ENCODE measurements around the gene PMF1.

Gene PMF1

GRCh38 chr1:156238248-156238647, 25.4 kb downstream of the PMF1 start:
- no peak overlapping the region for H2BK120ac ChIP-seq (ENCODE audit: insufficient read depth, low read length, poor library complexity)
- no CpG with 5 or more reads among the region's 5 CpGs for WGBS (ENCODE audit: extremely low coverage, insufficient coverage, insufficient read length)
- H2BK5ac ChIP-seq (ENCODE audit: low read depth, low read length, poor library complexity), result no peak overlapping the region
- H3K4me3 ChIP-seq (ENCODE audit: low read depth, low read length), result no peak overlapping the region
- H3K4me2 ChIP-seq (ENCODE audit: low read length), result no peak overlapping the region
- H4K8ac ChIP-seq (ENCODE audit: low read depth, low read length), result no peak overlapping the region
- H3K79me2 ChIP-seq (ENCODE audit: control insufficient read depth, insufficient read depth, low read length, poor library complexity), result no peaks in the 10 kb centered on the region
- no peak overlapping the region for H3K9ac ChIP-seq (ENCODE audit: low read length)
- no peak overlapping the region for H2AFZ ChIP-seq (ENCODE audit: insufficient read depth, low read length, poor library complexity)
- H2AK5ac ChIP-seq (ENCODE audit: low read length), result no peak overlapping the region
- no peak overlapping the region for H3K23ac ChIP-seq (ENCODE audit: low read length)
- no peak overlapping the region for H4K91ac ChIP-seq (ENCODE audit: low read depth, low read length)
- no peak overlapping the region for H2BK12ac ChIP-seq (ENCODE audit: low read length)
- H3K4ac ChIP-seq (ENCODE audit: low read depth, low read length), result no peak overlapping the region
- no peak overlapping the region for H3K14ac ChIP-seq (ENCODE audit: low read length)
- peaks cover 3% of the 10 kb centered on the region for H3K79me1 ChIP-seq (ENCODE audit: low read length)
- peaks cover 32 to 34% of the 10 kb centered on the region in 2 experiments for H3K36me3 ChIP-seq (ENCODE audit: control insufficient read depth in 1 of 2, insufficient read depth in 2 of 2, low read length in 2 of 2)
- no peak overlapping the region for H3K18ac ChIP-seq (ENCODE audit: low read length)
- no peak overlapping the region for H4K12ac ChIP-seq (ENCODE audit: low read depth, low read length)
- no peaks in the 10 kb centered on the region for H3K27me3 ChIP-seq (ENCODE audit: insufficient read depth, low read length)
- H3K27ac ChIP-seq (ENCODE audit: low read depth, low read length), result no peak overlapping the region
- H3K9me3 ChIP-seq (ENCODE audit: insufficient read depth, low read depth, low read length), result peaks cover 2% of the 10 kb centered on the region
- H3K4me1 ChIP-seq (ENCODE audit: control insufficient read depth in 1 of 2, insufficient read depth in 2 of 2, low read length in 2 of 2), result peaks cover 3 to 6% of the 10 kb centered on the region in 2 experiments
- DNase-seq, result no peak

GRCh38 chr1:156241311-156241811, 28.6 kb downstream of the PMF1 start:
- H3K18ac ChIP-seq (ENCODE audit: low read length), result no peak overlapping the region
- no peak overlapping the region for H3K4me3 ChIP-seq (ENCODE audit: low read depth, low read length)
- no CpG with 5 or more reads among the region's 15 CpGs for WGBS (ENCODE audit: extremely low coverage, insufficient coverage, insufficient read length)

GRCh38 chr1:156241926-156242325, 29.1 kb downstream of the PMF1 start, which contains the start of gene BGLAP:
Gene BGLAP, plus strand, starts transcription at chr1:156242184. Its CDS starts 48 bp downstream, at chr1:156242232.
- H2AFZ ChIP-seq (ENCODE audit: insufficient read depth, low read length, poor library complexity), result no peak within 1 kb of the TSS
- H3K9ac ChIP-seq (ENCODE audit: low read length), result no peak within 1 kb of the TSS
- no peak within 1 kb of the TSS for H2BK5ac ChIP-seq (ENCODE audit: low read depth, low read length, poor library complexity)
- H4K91ac ChIP-seq (ENCODE audit: low read depth, low read length), result no peak within 1 kb of the TSS
- H4K8ac ChIP-seq (ENCODE audit: low read depth, low read length), result no peak within 1 kb of the TSS
- H3K27ac ChIP-seq (ENCODE audit: low read depth, low read length), result no peak within 1 kb of the TSS
- no peak within 1 kb of the TSS for H3K4me2 ChIP-seq (ENCODE audit: low read length)
- H3K36me3 ChIP-seq (ENCODE audit: control insufficient read depth in 1 of 2, insufficient read depth in 2 of 2, low read length in 2 of 2), result peaks cover 17 to 19% of the 10 kb centered on the region in 2 experiments
- H3K4ac ChIP-seq (ENCODE audit: low read depth, low read length), result no peak within 1 kb of the TSS
- no peaks in the 10 kb centered on the region for H3K79me2 ChIP-seq (ENCODE audit: control insufficient read depth, insufficient read depth, low read length, poor library complexity)
- no CpG with 5 or more reads among the region's 14 CpGs for WGBS (ENCODE audit: extremely low coverage, insufficient coverage, insufficient read length)
- no peak within 1 kb of the TSS for H2BK12ac ChIP-seq (ENCODE audit: low read length)
- no peak for DNase-seq
- H3K9me3 ChIP-seq (ENCODE audit: insufficient read depth, low read depth, low read length), result peaks cover 2% of the 10 kb centered on the region
- H3K79me1 ChIP-seq (ENCODE audit: low read length), result no peaks in the 10 kb centered on the region
- H3K23ac ChIP-seq (ENCODE audit: low read length), result no peak within 1 kb of the TSS
- no peaks in the 10 kb centered on the region for H3K27me3 ChIP-seq (ENCODE audit: insufficient read depth, low read length)
- H4K12ac ChIP-seq (ENCODE audit: low read depth, low read length), result no peak within 1 kb of the TSS
- H3K14ac ChIP-seq (ENCODE audit: low read length), result no peak within 1 kb of the TSS
- no peak within 1 kb of the TSS for H3K18ac ChIP-seq (ENCODE audit: low read length)
- no peak within 1 kb of the TSS for H2BK120ac ChIP-seq (ENCODE audit: insufficient read depth, low read length, poor library complexity)
- no peak within 1 kb of the TSS for H3K4me3 ChIP-seq (ENCODE audit: low read depth, low read length)
- no peaks in the 10 kb centered on the region for H3K4me1 ChIP-seq (ENCODE audit: control insufficient read depth in 1 of 2, insufficient read depth in 2 of 2, low read length in 2 of 2)
- H2AK5ac ChIP-seq (ENCODE audit: low read length), result no peak within 1 kb of the TSS

More at GRCh38 chr1:156241311-156241811, 28.6 kb downstream of the PMF1 start:
- Histone ChIP-seq H3K9me3 (ENCODE audit: insufficient read depth, low read depth, low read length) (peaks cover 2% of the 10 kb centered on the region), H3K14ac (ENCODE audit: low read length) (no peak overlapping the region), H3K79me1 (ENCODE audit: low read length) (no peaks in the 10 kb centered on the region), H4K12ac (ENCODE audit: low read depth, low read length) (no peak overlapping the region), H3K4me2 (ENCODE audit: low read length) (no peak overlapping the region), H4K91ac (ENCODE audit: low read depth, low read length) (no peak overlapping the region), H3K36me3 (ENCODE audit: control insufficient read depth in 1 of 2, insufficient read depth in 2 of 2, low read length in 2 of 2) (peaks cover 20 to 23% of the 10 kb centered on the region in 2 experiments), H3K23ac (ENCODE audit: low read length) (no peak overlapping the region), H2BK120ac (ENCODE audit: insufficient read depth, low read length, poor library complexity) (no peak overlapping the region), H3K4ac (ENCODE audit: low read depth, low read length) (no peak overlapping the region), H3K4me1 (ENCODE audit: control insufficient read depth in 1 of 2, insufficient read depth in 2 of 2, low read length in 2 of 2) (no peaks in the 10 kb centered on the region), H2BK5ac (ENCODE audit: low read depth, low read length, poor library complexity) (no peak overlapping the region), H4K8ac (ENCODE audit: low read depth, low read length) (no peak overlapping the region), H2AFZ (ENCODE audit: insufficient read depth, low read length, poor library complexity) (no peak overlapping the region), H3K9ac (ENCODE audit: low read length) (no peak overlapping the region), H3K27ac (ENCODE audit: low read depth, low read length) (no peak overlapping the region), H2BK12ac (ENCODE audit: low read length) (no peak overlapping the region), H2AK5ac (ENCODE audit: low read length) (no peak overlapping the region), H3K79me2 (ENCODE audit: control insufficient read depth, insufficient read depth, low read length, poor library complexity) (no peaks in the 10 kb centered on the region), H3K27me3 (ENCODE audit: insufficient read depth, low read length) (no peaks in the 10 kb centered on the region)
- DNase-seq, result no peak

- Histone ChIP-seq H3K27ac (ENCODE audit: low read depth, low read length) (no peak overlapping the region), H4K12ac (ENCODE audit: low read depth, low read length) (no peak overlapping the region), H2BK12ac (ENCODE audit: low read length) (no peak overlapping the region), H3K36me3 (ENCODE audit: control insufficient read depth in 1 of 2, insufficient read depth in 2 of 2, low read length in 2 of 2) (peaks cover 15 to 19% of the 10 kb centered on the region in 2 experiments), H3K9ac (ENCODE audit: low read length) (no peak overlapping the region), H3K79me2 (ENCODE audit: control insufficient read depth, insufficient read depth, low read length, poor library complexity) (no peaks in the 10 kb centered on the region), H3K9me3 (ENCODE audit: insufficient read depth, low read depth, low read length) (peaks cover 2% of the 10 kb centered on the region), H3K4me3 (ENCODE audit: low read depth, low read length) (no peak overlapping the region), H3K14ac (ENCODE audit: low read length) (no peak overlapping the region), H3K4ac (ENCODE audit: low read depth, low read length) (no peak overlapping the region), H3K79me1 (ENCODE audit: low read length) (no peaks in the 10 kb centered on the region), H3K4me2 (ENCODE audit: low read length) (no peak overlapping the region), H3K27me3 (ENCODE audit: insufficient read depth, low read length) (no peaks in the 10 kb centered on the region), H2BK5ac (ENCODE audit: low read depth, low read length, poor library complexity) (no peak overlapping the region), H4K8ac (ENCODE audit: low read depth, low read length) (no peak overlapping the region), H3K4me1 (ENCODE audit: control insufficient read depth in 1 of 2, insufficient read depth in 2 of 2, low read length in 2 of 2) (no peaks in the 10 kb centered on the region), H2AFZ (ENCODE audit: insufficient read depth, low read length, poor library complexity) (no peak overlapping the region), H3K18ac (ENCODE audit: low read length) (no peak overlapping the region), H2BK120ac (ENCODE audit: insufficient read depth, low read length, poor library complexity) (no peak overlapping the region), H2AK5ac (ENCODE audit: low read length) (no peak overlapping the region), H4K91ac (ENCODE audit: low read depth, low read length) (no peak overlapping the region), H3K23ac (ENCODE audit: low read length) (no peak overlapping the region)
- DNase-seq, result no peak
- WGBS (ENCODE audit: extremely low coverage, insufficient coverage, insufficient read length), result no CpG with 5 or more reads among the region's 10 CpGs
Measured at GRCh38 chr1:156242738-156243137, 29.9 kb downstream of the PMF1 start.

Data from trophoblast cell (in vitro differentiated cells and primary cell).